Measurements from ENCODE around the gene FBXL19. TPM values are rescaled to one million over a fixed set of nuclear protein-coding genes. Genes with fewer than 3 reads are reported as not detected.

The FBXL19 gene
- total and polyA plus RNA-seq, 2 of the 8 experiments (the other 6 are each of a cell fraction or from before 2014, with no cell fraction given), result 47.2 to 72.2 TPM

- H2AFZ ChIP-seq (ENCODE audit: low read length), result no peak overlapping the region
- H4K5ac ChIP-seq (ENCODE audit: insufficient read length, low read depth, low read length), result no peak overlapping the region
- ChIA-PET CTCF (ENCODE audit: partially characterized antibody) (interaction anchor here (0.6 to 5.5 kb wide), 23 partner anchors 8 to 886 kb away, joined by 3 to 39 read pairs (median 4); partner anchors contain the start of genes PRSS8, ZNF646 and ZNF668), POLR2A (ENCODE audit: partially characterized antibody) (interaction anchor here (0.7 to 5.9 kb wide), 20 partner anchors 10 to 197 kb away, joined by 3 to 45 read pairs (median 5); partner anchors contain the start of genes FUS, KAT8, ORAI3 and SETD1A)
- no peak overlapping the region for H3K4me3 ChIP-seq (ENCODE audit: extremely low read depth in 1 of 4, insufficient read depth in 2 of 4, low read depth in 3 of 4, low read length in 4 of 4)
- H3K23me2 ChIP-seq (ENCODE audit: low read depth, low read length), result peaks cover 3% of the 10 kb centered on the region; the same call in 1 of the 2 replicates
- H4K91ac ChIP-seq (replicated peaks; ENCODE audit: insufficient read length, low read length), result no peak overlapping the region
- H3K27me3 ChIP-seq (replicated peaks in 1 of 4; ENCODE audit: control insufficient read depth in 3 of 4, extremely low read depth in 1 of 4, insufficient read depth in 3 of 4, low read length in 3 of 4), result no peaks in the 10 kb centered on the region
- peaks cover 0 to 17% of the 10 kb centered on the region in 2 experiments for H4K20me1 ChIP-seq (replicated peaks in 1 of 2; ENCODE audit: control insufficient read depth in 1 of 2, insufficient read depth in 2 of 2, low read length in 2 of 2)
- H3K4me1 ChIP-seq (replicated peaks in 1 of 4; ENCODE audit: control insufficient read depth in 3 of 4, insufficient read depth in 4 of 4, low read length in 3 of 4), result peaks cover 0 to 5% (median 2%) of the 10 kb centered on the region in 4 experiments; a peak in 4 of 7 replicates
- no peak overlapping the region for H2BK12ac ChIP-seq (ENCODE audit: low read depth, low read length)
- no peak overlapping the region for H3K9ac ChIP-seq (replicated peaks in 1 of 4; ENCODE audit: extremely low read depth in 1 of 4, low read depth in 3 of 4, low read length in 3 of 4)
- no peak overlapping the region for H3K23ac ChIP-seq (ENCODE audit: insufficient read length)
- H2BK120ac ChIP-seq (replicated peaks; ENCODE audit: low read depth, low read length), result no peak overlapping the region
- H2BK15ac ChIP-seq (ENCODE audit: low read length), result no peak overlapping the region
- TF ChIP-seq POLR2A (IDR thresholded peaks at IDR 0.05; ENCODE audit: control extremely low read depth in 1 of 2, low read depth in 2 of 2, low read length in 2 of 2) (peak in 1 of 2 experiments; percentile 48; a peak in 1 of 3 replicates), BCL11A (IDR thresholded peaks at IDR 0.05; ENCODE audit: low read depth in 2 of 2, low read length in 2 of 2) (no peak)
- no peaks in the 10 kb centered on the region for H3K9me3 ChIP-seq (ENCODE audit: insufficient read depth in 2 of 2, low read depth in 1 of 2, low read length in 1 of 2)
- H3K4ac ChIP-seq (replicated peaks; ENCODE audit: insufficient read length, low read depth, low read length), result no peak overlapping the region
- no peaks in the 10 kb centered on the region for H3K79me1 ChIP-seq (ENCODE audit: low read depth, low read length)
- no peak overlapping the region for H3K14ac ChIP-seq (ENCODE audit: insufficient read length)
- H2BK20ac ChIP-seq (ENCODE audit: low read length), result no peak overlapping the region
- 92% methylated on average over 25 of the region's 25 CpGs; no CpG with 5 or more reads in 1 of the 2 experiments for WGBS, 2 experiments (ENCODE audit: extremely low coverage in 1 of 2, insufficient coverage in 1 of 2, insufficient read length in 1 of 2, insufficient replicate concordance in 2 of 2, low coverage in 1 of 2, low lambda C conversion rate in 2 of 2, missing lambda C conversion rate in 1 of 2)
- DNase-seq (ENCODE audit: low read depth in 1 of 2, low spot score in 2 of 2), result no peak
- H2AK5ac ChIP-seq (ENCODE audit: low read depth, low read length), result no peak overlapping the region
- H3K4me2 ChIP-seq (ENCODE audit: insufficient read depth in 1 of 2, low read depth in 2 of 2, low read length in 2 of 2), result no peak overlapping the region
- H3K18ac ChIP-seq (ENCODE audit: extremely low read depth, low read length), result no peak overlapping the region
- H4K8ac ChIP-seq (ENCODE audit: extremely low read depth, insufficient read depth, low read length), result no peak overlapping the region
- H2BK5ac ChIP-seq (ENCODE audit: low read depth, low read length), result no peak overlapping the region
- no peaks in the 10 kb centered on the region for H3K79me2 ChIP-seq (ENCODE audit: control insufficient read depth in 1 of 2, insufficient read depth in 2 of 2, low read length in 2 of 2)
- peaks cover 8 to 30% (median 22%) of the 10 kb centered on the region in 4 experiments; a peak in 6 of 8 replicates for H3K36me3 ChIP-seq (ENCODE audit: control insufficient read depth in 2 of 4, insufficient read depth in 4 of 4, low read length in 3 of 4)
- no peak overlapping the region for H3K56ac ChIP-seq (replicated peaks; ENCODE audit: insufficient read length, low read depth, low read length)
- no peak overlapping the region for H3K27ac ChIP-seq (ENCODE audit: low read depth, low read length)
- no peak for FAIRE-seq
These were observed 60.0 kb downstream of the FBXL19 start for GRCh38 chr16:30983289-30983889.
